Adrenal gland (tissue), 12 donors: ENCODE data around the gene UBE2J2. TPM values are rescaled to one million over a fixed set of nuclear protein-coding genes. Genes with fewer than 3 reads are reported as not detected.
A peak's percentile ranks its signal among the peaks of the same experiment; 100 is the strongest.

Source experiments
- DNase-seq, 7 donors: peaks; one replicate each; pipeline ENCODE4 v3.0.0-alpha.2; 2019 to 2020
- H3K27ac ChIP-seq, 5 donors: fragments of 200-600 bp; sonication (generic) in 4 of 5; 1 replicate in 3 of 5; 2 replicates in 2 of 5; pipeline versions ENCODE4 v1.5.1 to v1.8.0; 2016 to 2020; ENCODE audit warnings: mild to moderate bottlenecking in 1 of 5
- H3K27me3 ChIP-seq: fragments of 200-600 bp; 2 replicates; pipeline ENCODE4 v1.8.0; 2021
- H3K36me3 ChIP-seq, 2 donors: fragments of 200-600 bp; replicated peaks in 1 of 2; 1 replicate in 1 of 2; 2 replicates in 1 of 2; pipeline versions ENCODE4 v1.5.1 to v1.8.0; 2018 to 2022
- H3K4me1 ChIP-seq, 2 donors: fragments of 200-600 bp; replicated peaks in 1 of 2; 1 replicate in 1 of 2; 2 replicates in 1 of 2; pipeline versions ENCODE4 v1.5.1 to v1.8.0; 2018 to 2021
- H3K4me3 ChIP-seq, 4 donors: fragments of 200-600 bp; sonication (generic) in 3 of 4; one replicate each; pipeline ENCODE4 v1.5.1; 2016 to 2018
- H3K9me3 ChIP-seq, 3 donors: fragments of 200-600 bp; sonication (generic) in 1 of 3; replicated peaks in 1 of 3; 1 replicate in 2 of 3; 2 replicates in 1 of 3; pipeline versions ENCODE4 v1.5.1 to v1.8.0; 2016 to 2021
- POLR2A ChIP-seq, 2 donors: fragments of 450-650 bp; IDR thresholded peaks; one replicate each; pipeline ENCODE4 v1.6.1; 2017; ENCODE audit warnings: antibody characterized with exemption in 2 of 2, mild to moderate bottlenecking in 2 of 2, moderate library complexity in 1 of 2
- WGBS, 4 donors: extraction: QIAGEN DNeasy Blood & Tissue Kit in 2 of 4; methylation state at CpG; one replicate each; pipeline versions ENCODE4 v1.1.5 to v1.1.7; 2013 to 2017; 5-methylcytosine and 5-hydroxymethylcytosine counted together
- intact Hi-C, 2 donors: fragments of 100-400 bp; cut with DNase I; formaldehyde crosslinking; loops; one replicate each; pipeline versions ENCODE4 v1.14.1 to v1.15.0; 2022 to 2023
- polyA plus RNA-seq, 3 donors: library from polyadenylated mRNA; stranded (reverse); fragments of 200-250 nt in 2 of 3; fragments of 350-450 nt in 1 of 3; fragmentation: Illumina TruSeq in 1 of 3; extraction: RNeasy Lipid Tissue Mini Kit (QIAGEN cat#74804) in 1 of 3; gene quantifications; one replicate each; pipeline ENCODE4 v1.2.3, GENCODE V29; 2013 to 2014
- total RNA-seq, 9 donors: library from RNA; depleted of rRNA in 4 of 9; stranded (reverse); fragments of >200 nt in 4 of 9; fragments of 120-200 nt in 1 of 9; fragmentation: NEBNext Ultra II Directional in 1 of 9; extraction: Animal tissue kit (Norgen Biotek cat#: 25700) in 1 of 9; gene quantifications; one replicate each; pipeline versions ENCODE4 v1.1.0 to v1.2.4, GENCODE V29; 2013 to 2023
- TF ChIP-seq, protein P1 (sequence below), 6 experiments: fragments of 450-650 bp in 4 of 6; fragments of 200-600 bp in 2 of 6; sonication (generic) in 1 of 6; IDR thresholded peaks; 1 replicate in 5 of 6; 2 replicates in 1 of 6; pipeline versions ENCODE4 v1.5.1 to v1.8.0; 2016 to 2021; ENCODE audit warnings: antibody characterized with exemption in 6 of 6, mild to moderate bottlenecking in 2 of 6, moderate library complexity in 1 of 6
- donor health status: healthy with polysubstance abuse.
- donor health status: Bipolar disorder and iron deficiency.
- donor health status: DM: yes; HTN: yes; CAD: no.
- donor health status: DM: no; HTN: no; CAD: no.
- donor health status: DM: no; HTN: no; CAD: no.
- donor health status: DM: yes; HTN: yes; CAD: no.

Gene UBE2J2
- total and polyA plus RNA-seq, 12 donors, result 30.1 to 74.4 (median 49.8) TPM

DNA sequence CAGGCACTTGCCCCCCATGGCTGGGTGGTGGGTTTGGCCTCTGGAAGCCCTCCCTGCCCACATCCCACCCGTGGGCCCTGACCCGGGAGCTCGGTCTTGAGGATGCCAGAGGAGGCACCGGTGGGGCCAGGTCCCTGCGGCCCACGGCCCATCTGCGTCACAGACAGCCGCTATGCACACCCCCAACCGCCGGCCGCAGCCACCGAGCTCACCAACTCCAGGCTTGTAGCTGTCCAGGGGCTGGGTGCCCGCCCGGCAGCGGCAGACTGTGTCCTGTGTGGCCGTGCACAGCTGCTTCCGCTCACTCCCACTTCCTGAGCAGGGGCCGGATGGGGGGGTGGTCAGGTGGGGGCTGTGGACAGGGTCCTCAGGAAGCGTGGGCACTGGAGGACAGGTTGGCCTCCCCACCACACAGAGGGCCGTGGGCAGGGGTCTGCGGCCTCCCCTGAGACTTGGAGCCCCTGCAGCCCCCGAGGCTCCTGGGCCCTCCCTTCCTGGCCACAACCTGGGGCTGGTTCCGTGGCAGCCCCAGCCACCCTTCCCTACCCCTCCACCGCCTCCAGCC lies 60.8 kb downstream of the UBE2J2 start:
- H3K36me3 ChIP-seq, result peaks cover 0 to 14% of the 10 kb centered on the region in 2 donors

DNA sequence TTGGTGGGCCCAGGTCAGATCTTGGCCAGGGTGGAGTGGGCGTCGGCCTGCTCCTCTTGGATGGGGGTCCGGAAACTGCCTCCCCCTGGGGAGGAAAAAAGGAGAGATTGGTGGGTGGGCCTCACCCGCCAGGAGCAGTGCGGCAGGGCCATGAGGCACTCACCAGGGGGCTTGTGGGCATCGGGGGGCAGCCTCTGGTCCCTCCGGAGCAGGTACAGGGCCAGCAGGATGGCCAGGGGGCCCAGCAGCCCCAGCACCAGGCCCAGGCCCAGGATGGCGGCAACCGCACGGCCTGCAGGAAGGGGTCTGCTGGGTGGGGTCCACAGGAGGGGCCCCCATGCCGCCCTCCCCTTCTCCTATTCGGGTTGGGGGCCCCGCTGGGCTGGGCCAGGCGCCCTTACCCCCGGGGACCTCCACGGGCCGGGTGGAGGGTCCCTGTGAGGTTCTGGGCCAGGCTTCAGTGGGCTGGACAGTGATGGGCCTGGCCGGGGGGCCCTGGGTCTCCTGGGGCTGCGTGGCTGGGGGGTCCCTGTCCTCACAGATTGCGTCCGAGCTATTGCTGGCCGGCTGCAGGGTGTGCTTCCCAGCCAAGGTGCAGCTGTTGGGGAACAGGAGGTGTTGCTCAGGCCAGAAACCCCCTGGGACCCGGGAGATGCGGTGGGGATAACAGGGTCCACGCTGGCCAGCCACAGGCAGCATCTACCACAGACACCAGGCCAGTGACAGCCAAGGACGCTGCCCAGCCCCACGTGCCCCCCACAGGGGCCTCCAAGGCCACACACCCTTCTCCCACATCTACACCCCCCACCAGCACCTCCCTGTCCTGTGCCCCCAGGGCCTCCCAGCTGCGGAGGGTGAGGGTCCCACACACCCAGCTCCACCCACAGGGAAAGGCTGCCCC lies 61.9 kb downstream of the UBE2J2 start:
- no peak overlapping the region for H3K4me3 ChIP-seq

More for the DNA sequence above, 60.8 kb downstream of the UBE2J2 start:
- no peaks in the 10 kb centered on the region for H3K9me3 ChIP-seq
- TF ChIP-seq, protein P1, sequence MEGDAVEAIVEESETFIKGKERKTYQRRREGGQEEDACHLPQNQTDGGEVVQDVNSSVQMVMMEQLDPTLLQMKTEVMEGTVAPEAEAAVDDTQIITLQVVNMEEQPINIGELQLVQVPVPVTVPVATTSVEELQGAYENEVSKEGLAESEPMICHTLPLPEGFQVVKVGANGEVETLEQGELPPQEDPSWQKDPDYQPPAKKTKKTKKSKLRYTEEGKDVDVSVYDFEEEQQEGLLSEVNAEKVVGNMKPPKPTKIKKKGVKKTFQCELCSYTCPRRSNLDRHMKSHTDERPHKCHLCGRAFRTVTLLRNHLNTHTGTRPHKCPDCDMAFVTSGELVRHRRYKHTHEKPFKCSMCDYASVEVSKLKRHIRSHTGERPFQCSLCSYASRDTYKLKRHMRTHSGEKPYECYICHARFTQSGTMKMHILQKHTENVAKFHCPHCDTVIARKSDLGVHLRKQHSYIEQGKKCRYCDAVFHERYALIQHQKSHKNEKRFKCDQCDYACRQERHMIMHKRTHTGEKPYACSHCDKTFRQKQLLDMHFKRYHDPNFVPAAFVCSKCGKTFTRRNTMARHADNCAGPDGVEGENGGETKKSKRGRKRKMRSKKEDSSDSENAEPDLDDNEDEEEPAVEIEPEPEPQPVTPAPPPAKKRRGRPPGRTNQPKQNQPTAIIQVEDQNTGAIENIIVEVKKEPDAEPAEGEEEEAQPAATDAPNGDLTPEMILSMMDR (IDR thresholded peaks at IDR 0.05), result no peak
- TF ChIP-seq POLR2A (IDR thresholded peaks at IDR 0.05), result no peak
- peak overlapping the region in 1 of 5 donors; percentile 29 for H3K27ac ChIP-seq
- DNase-seq, result peak in 3 of 7 donors; percentile 42 to 65 (median 49)
- intact Hi-C loops, result loop anchor here in 1 of 2 donors (5.0 kb wide), 1 partner anchor 81 kb away; no protein-coding TSS in a partner anchor
- H3K4me3 ChIP-seq, result peak overlapping the region in 1 of 4 donors; percentile 23
- H3K27me3 ChIP-seq, result no peaks in the 10 kb centered on the region
- WGBS, 4 donors, result 50 to 61% (median 56%) methylated on average over 16 to 24 of the region's 24 CpGs; no CpG with 5 or more reads in 1 of the 4 donors
- peaks cover 6% of the 10 kb centered on the region in 2 donors for H3K4me1 ChIP-seq

DNA sequence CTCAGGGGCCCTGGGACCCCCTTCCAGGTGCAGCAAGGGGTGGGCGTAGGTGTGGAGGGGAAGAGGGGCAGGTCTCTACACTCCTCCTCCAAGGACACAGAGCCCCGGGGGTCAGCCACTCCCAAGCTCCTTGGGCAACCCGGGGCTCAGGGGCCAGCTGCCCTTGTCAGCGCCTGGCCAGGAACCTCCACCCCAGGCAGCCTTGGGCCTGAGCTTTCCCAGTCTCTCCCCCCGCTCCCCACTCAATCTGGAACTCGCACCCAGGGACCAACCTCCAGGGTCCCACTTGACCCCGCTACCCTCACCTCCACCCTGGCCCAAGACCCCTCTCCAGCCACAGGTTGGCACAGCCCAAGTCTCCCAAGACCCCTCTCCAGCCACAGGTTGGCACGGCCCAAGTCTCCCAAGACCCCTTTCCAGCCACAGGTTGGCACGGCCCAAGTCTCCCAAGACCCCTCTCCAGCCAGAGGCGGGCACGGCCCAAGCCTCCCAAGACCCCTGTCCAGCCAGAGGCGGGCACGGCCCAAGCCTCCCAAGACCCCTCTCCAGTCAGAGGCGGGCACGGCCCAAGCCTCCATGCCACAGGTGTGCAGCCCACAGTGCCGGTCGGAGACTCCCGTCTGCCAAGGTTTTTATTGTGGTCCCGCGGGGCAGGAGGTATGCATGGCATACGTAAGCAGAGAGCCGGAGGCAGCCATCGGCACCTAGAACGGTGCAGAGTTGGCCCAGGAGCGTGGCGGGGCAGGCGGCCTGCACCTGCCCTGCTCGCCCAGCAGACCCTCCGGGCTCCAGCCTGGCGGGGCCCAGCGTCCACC lies 62.7 kb downstream of the UBE2J2 start:
- no peak overlapping the region for H3K27ac ChIP-seq
- H3K4me3 ChIP-seq, result no peak overlapping the region
- 84 to 94% (median 88%) methylated on average over 7 to 31 of the region's 31 CpGs for WGBS, 4 donors
- no peaks in the 10 kb centered on the region for H3K36me3 ChIP-seq
- H3K4me1 ChIP-seq, result peaks cover 6% of the 10 kb centered on the region in 2 donors
- H3K27me3 ChIP-seq, result peaks cover 19% of the 10 kb centered on the region
- H3K9me3 ChIP-seq, result no peaks in the 10 kb centered on the region
- intact Hi-C loops, result loop anchor here in 1 of 2 donors (5.0 kb wide), 1 partner anchor 79 kb away; no protein-coding TSS in a partner anchor
- TF ChIP-seq, protein P1 (IDR thresholded peaks at IDR 0.05), result no peak
- no peak for TF ChIP-seq POLR2A (IDR thresholded peaks at IDR 0.05)
- DNase-seq, result peak in 1 of 7 donors; percentile 7

More for the DNA sequence above, 61.9 kb downstream of the UBE2J2 start:
- Histone ChIP-seq H3K4me1 (peaks cover 6% of the 10 kb centered on the region in 2 donors), H3K27ac (no peak overlapping the region), H3K36me3 (peaks cover 0 to 3% of the 10 kb centered on the region in 2 donors), H3K27me3 (peaks cover 10% of the 10 kb centered on the region), H3K9me3 (no peaks in the 10 kb centered on the region)
- intact Hi-C loops, result loop anchor here in 1 of 2 donors (5.0 kb wide), 1 partner anchor 79 kb away; no protein-coding TSS in a partner anchor
- 83 to 86% (median 83%) methylated on average over 18 to 28 of the region's 28 CpGs; no CpG with 5 or more reads in 1 of the 4 donors for WGBS, 4 donors
- no peak for DNase-seq
- no peak for TF ChIP-seq POLR2A (IDR thresholded peaks at IDR 0.05)
- TF ChIP-seq, protein P1 (IDR thresholded peaks at IDR 0.05), result no peak
